Choroid plexus epithelial cell (primary cell): ENCODE results near the gene RCVRN.

Experiments
- DNase-seq: peaks from one replicate; pipeline ENCODE4 v3.0.0-alpha.2; 2010; ENCODE audit warnings: low read depth
- H3K4me3 ChIP-seq: 2 replicates; pipeline ENCODE4 v1.5.1; 2011; ENCODE audit warnings: low read depth, mild to moderate bottlenecking, control low read depth, low read length, moderate library complexity
- TF ChIP-seq, protein P1 (sequence below): conservative IDR thresholded peaks from 2 replicates; pipeline ENCODE4 v1.5.1; 2011; ENCODE audit warnings: low read depth, mild to moderate bottlenecking, control low read depth, inconsistent platforms, low read length, moderate library complexity

Gene RCVRN

DNA sequence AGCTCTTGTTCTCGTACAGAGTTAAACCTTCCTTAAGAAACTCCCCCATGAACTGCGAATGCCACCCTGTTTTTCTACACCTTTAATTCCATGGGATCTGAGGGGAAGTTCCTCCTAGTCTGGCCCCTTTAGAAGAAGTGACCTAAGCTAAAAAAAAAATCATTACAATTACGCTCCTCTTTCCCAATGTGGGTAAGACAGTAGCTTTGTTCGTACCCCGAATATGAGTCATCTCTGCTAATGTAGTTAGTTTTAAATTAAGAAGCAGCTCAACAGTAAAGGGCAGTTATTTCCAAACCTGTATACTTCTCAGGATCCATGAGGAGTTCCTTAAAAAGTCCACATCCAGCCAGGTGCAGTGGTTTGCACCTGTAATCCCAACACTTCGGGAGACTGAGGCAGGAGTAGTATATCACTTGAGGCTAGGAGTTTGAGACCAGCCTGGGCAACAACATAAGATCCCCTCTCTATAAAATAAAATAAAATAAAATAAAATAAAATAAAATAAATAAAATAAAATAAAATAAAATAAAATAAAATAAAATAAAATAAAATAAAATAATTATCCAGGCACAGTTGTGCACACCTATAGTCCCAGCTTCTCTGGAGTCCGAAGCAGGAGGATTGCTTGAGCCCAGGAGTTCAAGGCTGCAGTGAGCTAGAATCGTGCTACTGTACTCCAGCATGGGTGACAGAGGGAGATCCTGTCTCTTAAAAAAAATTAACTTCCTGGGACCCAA, 26.1 kb downstream of the RCVRN start:
- TF ChIP-seq, protein P1, sequence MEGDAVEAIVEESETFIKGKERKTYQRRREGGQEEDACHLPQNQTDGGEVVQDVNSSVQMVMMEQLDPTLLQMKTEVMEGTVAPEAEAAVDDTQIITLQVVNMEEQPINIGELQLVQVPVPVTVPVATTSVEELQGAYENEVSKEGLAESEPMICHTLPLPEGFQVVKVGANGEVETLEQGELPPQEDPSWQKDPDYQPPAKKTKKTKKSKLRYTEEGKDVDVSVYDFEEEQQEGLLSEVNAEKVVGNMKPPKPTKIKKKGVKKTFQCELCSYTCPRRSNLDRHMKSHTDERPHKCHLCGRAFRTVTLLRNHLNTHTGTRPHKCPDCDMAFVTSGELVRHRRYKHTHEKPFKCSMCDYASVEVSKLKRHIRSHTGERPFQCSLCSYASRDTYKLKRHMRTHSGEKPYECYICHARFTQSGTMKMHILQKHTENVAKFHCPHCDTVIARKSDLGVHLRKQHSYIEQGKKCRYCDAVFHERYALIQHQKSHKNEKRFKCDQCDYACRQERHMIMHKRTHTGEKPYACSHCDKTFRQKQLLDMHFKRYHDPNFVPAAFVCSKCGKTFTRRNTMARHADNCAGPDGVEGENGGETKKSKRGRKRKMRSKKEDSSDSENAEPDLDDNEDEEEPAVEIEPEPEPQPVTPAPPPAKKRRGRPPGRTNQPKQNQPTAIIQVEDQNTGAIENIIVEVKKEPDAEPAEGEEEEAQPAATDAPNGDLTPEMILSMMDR = no peak
- no peak overlapping the region for H3K4me3 ChIP-seq
- peak; percentile 50 for DNase-seq

DNA sequence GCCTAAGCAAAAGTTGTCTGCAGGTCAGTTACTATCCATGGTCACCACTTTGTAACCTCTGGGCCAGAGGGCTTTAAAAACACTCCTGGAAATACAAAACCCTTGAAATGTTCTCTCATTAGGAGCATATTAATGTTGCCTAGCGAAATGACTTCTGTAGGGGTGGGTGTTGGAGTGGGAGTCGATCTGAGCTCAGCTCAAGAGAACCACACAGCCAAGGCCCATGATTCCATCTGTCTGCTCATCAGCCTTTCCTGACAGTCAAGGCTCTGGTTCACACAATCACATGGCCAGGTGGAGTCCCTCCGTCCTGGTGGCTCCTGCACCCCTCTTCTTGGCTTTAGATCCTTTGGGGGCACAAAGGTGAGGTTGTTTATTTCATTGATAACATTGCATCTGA, 26.7 kb downstream of the RCVRN start:
- DNase-seq = no peak
- TF ChIP-seq, protein P1 = no peak
- no peak overlapping the region for H3K4me3 ChIP-seq

DNA sequence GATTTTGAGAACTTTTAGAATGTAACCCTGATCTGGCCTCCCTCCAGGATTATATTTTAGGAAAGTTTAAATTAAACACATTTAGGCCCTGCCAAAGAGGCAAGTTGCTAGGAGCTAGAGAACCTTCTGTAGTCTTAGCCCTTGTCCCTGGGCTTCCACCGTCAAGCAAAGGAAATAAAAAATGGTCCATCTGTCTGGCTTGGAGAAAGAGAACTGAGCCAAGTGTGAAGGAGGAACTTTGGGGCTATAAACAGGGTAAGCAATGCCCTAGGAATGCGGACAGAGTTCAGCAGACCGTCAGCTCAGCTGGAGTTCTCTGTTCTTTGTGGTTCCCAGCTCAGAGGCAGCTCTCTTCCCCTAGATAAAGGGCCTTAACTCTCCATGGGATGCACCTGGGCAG, 29.6 kb downstream of the RCVRN start:
- TF ChIP-seq, protein P1 = no peak
- DNase-seq = peak; percentile 95
- no peak overlapping the region for H3K4me3 ChIP-seq

DNA sequence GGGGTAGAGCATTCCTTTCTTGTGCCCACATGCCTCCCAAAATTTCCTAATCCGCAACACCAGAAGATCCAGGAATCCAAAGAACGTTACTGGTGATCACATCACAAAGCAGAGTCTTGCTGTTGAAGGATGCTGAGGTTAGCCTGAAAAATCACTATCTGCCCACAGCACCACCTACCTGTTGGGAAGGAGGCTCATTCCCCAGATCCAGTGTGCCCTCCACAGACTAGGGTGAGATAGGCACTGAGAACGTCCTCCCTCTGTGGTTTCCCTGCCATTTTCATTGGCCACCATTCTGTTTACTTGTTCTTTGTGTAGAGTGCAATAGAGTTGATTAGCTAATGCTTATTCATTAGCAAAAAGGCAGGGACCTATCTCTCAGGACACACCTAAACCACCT, 30.3 kb downstream of the RCVRN start:
- no peak overlapping the region for H3K4me3 ChIP-seq
- DNase-seq = no peak
- TF ChIP-seq, protein P1 = no peak

DNA sequence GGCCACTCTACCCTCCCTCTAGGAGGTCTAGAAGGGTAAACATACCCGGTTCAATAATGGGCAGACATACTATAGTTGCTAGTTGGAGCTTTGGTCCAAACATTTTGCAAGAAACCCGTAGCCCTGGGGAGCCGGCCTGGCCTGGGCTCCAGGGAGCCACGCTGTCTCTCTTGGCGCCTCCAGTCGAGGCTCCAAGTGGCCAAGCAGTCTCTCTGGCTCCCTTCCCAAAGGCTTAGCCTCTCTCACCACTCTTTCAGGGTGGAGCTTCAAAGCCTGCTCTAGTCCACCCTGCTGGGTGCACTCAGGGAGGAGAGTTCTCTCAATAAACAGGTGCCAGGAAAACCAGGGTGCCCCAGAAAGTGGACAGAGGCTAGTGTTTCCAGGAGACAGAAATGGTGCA, 32.2 kb downstream of the RCVRN start:
- H3K4me3 ChIP-seq = no peak overlapping the region
- DNase-seq = peak; percentile 20
- TF ChIP-seq, protein P1 = no peak

DNA sequence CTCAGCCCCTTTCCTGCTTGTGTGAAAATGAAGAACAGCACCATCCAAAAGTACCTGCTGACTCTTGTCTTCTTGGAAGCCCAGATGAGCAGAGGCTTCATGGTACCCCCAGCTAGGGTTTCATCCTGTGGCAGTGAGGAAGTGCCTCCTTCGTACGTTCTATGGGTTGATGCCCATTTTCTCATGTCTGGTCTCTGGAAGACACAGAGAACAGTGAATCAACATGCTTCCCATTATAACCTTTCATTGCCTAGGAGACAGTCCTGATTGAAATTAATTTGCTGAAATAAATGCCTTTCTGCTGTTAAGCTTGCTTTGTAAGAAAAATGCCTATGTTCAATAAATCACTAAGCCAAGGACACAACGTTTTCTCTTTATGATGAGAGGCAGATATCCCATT, 36.5 kb downstream of the RCVRN start:
- no peak for DNase-seq
- no peak overlapping the region for H3K4me3 ChIP-seq
- TF ChIP-seq, protein P1 = no peak

DNA sequence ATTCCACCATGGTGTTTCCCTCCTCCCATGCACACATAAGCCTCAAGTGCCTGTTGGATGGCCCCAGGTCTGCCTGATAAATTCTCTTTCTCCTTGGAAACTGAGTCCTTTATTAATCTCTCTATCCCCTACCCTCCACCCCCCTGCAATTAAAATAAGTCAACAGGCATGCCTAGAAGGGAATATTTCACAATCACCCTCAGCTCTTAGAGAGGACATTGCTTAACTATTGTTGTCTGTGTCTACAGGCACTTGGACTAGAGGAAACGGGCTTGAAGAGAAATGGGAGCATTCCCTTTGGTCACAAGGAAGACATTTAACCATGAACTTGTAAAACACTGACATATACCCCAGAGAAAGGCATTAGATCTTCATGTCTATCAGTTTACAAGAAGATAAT, 39.5 kb downstream of the RCVRN start:
- H3K4me3 ChIP-seq = no peak overlapping the region
- TF ChIP-seq, protein P1 = no peak
- peak; percentile 46 for DNase-seq
